Adipocyte (in vitro differentiated cells): ENCODE results near the gene SEC31B.

Source experiments
- DNase-seq: peaks from one replicate; pipeline ENCODE4 v3.0.0-alpha.2; 2015; ENCODE audit warnings: low read depth
- H3K27me3 ChIP-seq: replicated peaks from 2 replicates; pipeline ENCODE4 v1.7.0; 2013; ENCODE audit warnings: mild to moderate bottlenecking, low read length, moderate library complexity; ENCODE audit not compliant: control insufficient read depth, insufficient read depth
- H3K36me3 ChIP-seq: 2 replicates; pipeline ENCODE4 v1.7.0; 2013; ENCODE audit warnings: low read length, mild to moderate bottlenecking, moderate library complexity; ENCODE audit not compliant: control insufficient read depth, insufficient read depth, severe bottlenecking
- H3K4me1 ChIP-seq: 2 replicates; pipeline ENCODE4 v1.7.0; 2013; ENCODE audit warnings: mild to moderate bottlenecking, low read length, moderate library complexity; ENCODE audit not compliant: control insufficient read depth, insufficient read depth
- H3K4me3 ChIP-seq: 2 replicates; pipeline ENCODE4 v1.7.0; 2013; ENCODE audit warnings: mild to moderate bottlenecking, low read length, moderate library complexity
- H3K9ac ChIP-seq: 2 replicates; pipeline ENCODE4 v1.7.0; 2013; ENCODE audit warnings: mild to moderate bottlenecking, low read length, moderate library complexity
- H3K9me3 ChIP-seq: 2 replicates; pipeline ENCODE4 v1.7.0; 2013; ENCODE audit warnings: mild to moderate bottlenecking, low read length, moderate library complexity; ENCODE audit not compliant: control insufficient read depth

Gene SEC31B

DNA sequence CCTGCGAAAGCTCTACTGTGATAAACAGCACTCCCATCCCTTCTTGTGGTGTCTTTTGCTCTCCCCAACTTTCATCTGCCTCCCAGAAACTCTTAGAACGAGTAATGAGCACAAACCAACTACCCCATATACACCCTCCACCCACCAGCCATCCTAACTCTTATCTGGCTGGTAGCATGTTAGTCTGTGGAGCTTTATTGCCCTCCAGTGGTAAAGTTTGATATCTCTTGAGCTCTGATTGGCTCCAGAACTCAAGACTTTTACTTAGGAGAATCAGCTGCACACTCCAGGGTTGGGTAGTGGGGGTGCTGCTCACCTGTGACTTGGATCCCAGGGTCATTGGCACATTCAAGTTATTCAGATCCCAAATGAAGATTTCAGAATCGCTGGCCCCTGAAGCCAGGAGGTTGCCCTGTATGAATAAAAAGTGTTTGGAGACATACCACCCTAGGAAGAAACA is 10.9 kb downstream of the SEC31B start:
- H3K9me3 ChIP-seq, result no peaks in the 10 kb centered on the region
- H3K27me3 ChIP-seq, result peaks cover 6% of the 10 kb centered on the region
- H3K4me3 ChIP-seq, result no peak overlapping the region
- peaks cover 8% of the 10 kb centered on the region for H3K36me3 ChIP-seq
- H3K9ac ChIP-seq, result no peak overlapping the region
- peaks cover 3% of the 10 kb centered on the region for H3K4me1 ChIP-seq
- DNase-seq, result peak; percentile 68

DNA sequence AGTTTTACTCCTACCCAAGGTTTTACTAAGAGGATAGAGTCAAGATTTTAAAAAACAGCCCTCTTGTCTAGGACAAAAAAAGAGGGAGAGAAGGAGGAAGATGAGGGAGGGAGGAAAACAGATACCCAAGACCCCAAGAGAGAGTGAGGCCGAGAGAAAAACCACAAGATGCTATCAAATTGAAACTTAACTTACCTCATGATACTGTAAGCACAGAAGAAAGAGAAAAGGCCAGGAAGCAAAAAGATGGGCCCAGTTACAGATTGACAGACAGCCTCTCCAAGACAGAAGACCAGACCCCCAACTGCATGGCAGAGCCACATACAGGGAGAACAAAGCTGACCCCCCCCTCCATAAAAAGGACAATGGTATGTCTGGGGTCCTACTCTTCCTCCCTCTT is 11.4 kb downstream of the SEC31B start:
- H3K4me1 ChIP-seq, result peaks cover 3% of the 10 kb centered on the region
- DNase-seq, result no peak
- H3K36me3 ChIP-seq, result peaks cover 8% of the 10 kb centered on the region
- H3K27me3 ChIP-seq, result peaks cover 6% of the 10 kb centered on the region
- no peaks in the 10 kb centered on the region for H3K9me3 ChIP-seq
- no peak overlapping the region for H3K9ac ChIP-seq
- H3K4me3 ChIP-seq, result no peak overlapping the region

DNA sequence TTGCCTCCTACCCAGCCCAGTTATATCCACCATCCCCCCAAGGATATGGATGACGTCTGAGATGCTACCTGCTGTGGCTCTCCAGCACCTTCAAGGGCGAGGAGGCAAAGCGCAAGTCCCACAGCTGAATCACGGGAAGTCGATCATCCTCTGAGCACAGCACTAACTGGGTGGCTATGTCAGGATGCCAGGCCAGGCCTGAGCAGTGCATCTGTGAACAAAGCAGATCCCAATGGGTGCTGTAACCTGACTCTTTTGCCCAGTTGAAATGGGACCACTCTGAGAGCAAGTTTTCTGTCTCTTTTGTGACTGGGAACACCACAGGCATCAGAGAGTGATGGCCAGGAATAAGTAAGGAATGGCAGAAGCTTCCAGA is 12.3 kb downstream of the SEC31B start:
- Histone ChIP-seq H3K27me3 (peaks cover 4% of the 10 kb centered on the region), H3K36me3 (peaks cover 8% of the 10 kb centered on the region)
- DNase-seq, result no peak

DNA sequence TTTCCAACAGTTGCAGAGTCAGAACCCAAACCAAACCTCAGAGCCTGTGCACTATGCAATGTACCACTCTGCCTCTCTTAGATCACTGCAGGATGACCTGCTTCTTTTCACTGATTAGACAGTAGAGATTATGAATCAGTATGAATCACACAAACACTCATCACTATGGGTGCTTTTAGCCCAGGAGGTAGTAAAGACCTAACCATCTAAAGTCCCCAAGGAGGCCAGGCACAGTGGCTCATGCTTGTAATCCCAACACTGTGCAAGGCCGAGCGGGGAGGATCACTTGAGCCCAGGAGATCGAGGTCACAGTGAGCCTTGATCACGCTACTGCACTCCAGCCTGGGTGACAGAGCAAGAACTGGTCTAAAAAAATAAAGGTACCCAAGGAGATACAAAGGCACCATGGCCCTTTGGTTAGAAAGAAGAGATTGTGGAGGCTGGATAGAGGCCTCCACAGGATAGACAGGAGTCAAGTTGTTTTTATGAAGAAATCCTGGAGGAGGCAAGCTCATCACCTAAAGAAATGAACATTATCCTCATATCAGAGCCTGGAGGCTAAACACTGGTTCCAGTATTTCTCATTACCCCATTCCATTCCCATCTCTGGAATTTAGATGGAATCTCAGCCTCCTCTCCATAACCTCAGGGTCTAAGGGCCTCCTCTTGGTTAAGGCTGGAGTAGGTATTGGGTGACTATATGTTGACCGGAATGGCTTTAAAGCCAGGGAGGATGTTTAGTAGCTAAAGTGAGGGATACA is 12.9 kb downstream of the SEC31B start:
- Histone ChIP-seq H3K27me3 (peaks cover 2% of the 10 kb centered on the region), H3K4me3 (no peak overlapping the region), H3K9ac (no peak overlapping the region)

More for the DNA sequence above, 12.3 kb downstream of the SEC31B start:
- peaks cover 3% of the 10 kb centered on the region for H3K4me1 ChIP-seq
- no peaks in the 10 kb centered on the region for H3K9me3 ChIP-seq
- no peak overlapping the region for H3K9ac ChIP-seq
- H3K4me3 ChIP-seq, result no peak overlapping the region

DNA sequence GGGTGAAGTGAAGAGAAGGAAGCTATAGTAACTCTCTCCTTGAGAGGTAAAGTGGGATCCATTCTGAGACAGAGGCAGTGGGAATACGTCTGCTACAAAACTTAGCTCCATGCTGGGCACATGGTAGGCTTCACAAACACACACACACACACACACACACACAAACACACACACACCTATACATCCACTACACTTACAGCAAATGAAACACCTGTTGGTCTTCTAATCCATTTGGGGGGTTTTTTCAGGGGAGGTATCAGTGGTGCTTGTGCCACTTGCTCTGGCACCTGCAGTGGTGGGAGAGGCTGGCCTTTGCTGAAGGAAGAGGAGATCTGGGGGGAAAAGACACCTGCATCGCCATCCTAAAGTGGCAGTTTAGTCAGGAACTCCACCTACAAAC is 14.5 kb downstream of the SEC31B start:
- H3K27me3 ChIP-seq, result peaks cover 2% of the 10 kb centered on the region

More for the DNA sequence above, 12.9 kb downstream of the SEC31B start:
- peak; percentile 29 for DNase-seq
- Histone ChIP-seq H3K4me1 (peaks cover 3% of the 10 kb centered on the region), H3K9me3 (no peaks in the 10 kb centered on the region), H3K36me3 (peaks cover 12% of the 10 kb centered on the region)

DNA sequence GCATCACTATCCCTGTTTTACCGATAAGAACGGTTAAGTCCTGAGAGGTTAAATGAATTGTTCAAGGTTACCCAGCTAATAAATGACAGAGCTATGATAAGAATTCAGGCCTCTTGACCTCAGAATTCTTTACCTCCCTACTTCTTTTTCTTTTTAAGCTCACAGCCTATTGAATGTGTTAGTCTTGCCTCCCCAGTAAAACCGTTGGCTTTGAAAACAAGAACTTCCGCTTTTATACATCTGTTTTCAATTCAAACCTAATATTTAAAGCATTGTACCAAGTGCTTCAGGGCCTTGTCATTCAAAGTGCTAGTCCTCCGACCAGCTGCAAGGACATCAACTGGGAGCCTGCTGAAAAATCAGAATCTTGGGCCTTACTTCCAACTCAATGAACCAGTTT is 15.6 kb downstream of the SEC31B start:
- H3K27me3 ChIP-seq, result no peaks in the 10 kb centered on the region
- H3K9me3 ChIP-seq, result no peaks in the 10 kb centered on the region
- DNase-seq, result peak; percentile 56
- H3K4me3 ChIP-seq, result no peak overlapping the region
- H3K36me3 ChIP-seq, result peaks cover 14% of the 10 kb centered on the region
- no peak overlapping the region for H3K9ac ChIP-seq
- peaks cover 3% of the 10 kb centered on the region for H3K4me1 ChIP-seq

More for the DNA sequence above, 14.5 kb downstream of the SEC31B start:
- Histone ChIP-seq H3K9me3 (no peaks in the 10 kb centered on the region), H3K4me1 (peaks cover 3% of the 10 kb centered on the region), H3K4me3 (no peak overlapping the region), H3K36me3 (peaks cover 14% of the 10 kb centered on the region), H3K9ac (no peak overlapping the region)
- no peak for DNase-seq

DNA sequence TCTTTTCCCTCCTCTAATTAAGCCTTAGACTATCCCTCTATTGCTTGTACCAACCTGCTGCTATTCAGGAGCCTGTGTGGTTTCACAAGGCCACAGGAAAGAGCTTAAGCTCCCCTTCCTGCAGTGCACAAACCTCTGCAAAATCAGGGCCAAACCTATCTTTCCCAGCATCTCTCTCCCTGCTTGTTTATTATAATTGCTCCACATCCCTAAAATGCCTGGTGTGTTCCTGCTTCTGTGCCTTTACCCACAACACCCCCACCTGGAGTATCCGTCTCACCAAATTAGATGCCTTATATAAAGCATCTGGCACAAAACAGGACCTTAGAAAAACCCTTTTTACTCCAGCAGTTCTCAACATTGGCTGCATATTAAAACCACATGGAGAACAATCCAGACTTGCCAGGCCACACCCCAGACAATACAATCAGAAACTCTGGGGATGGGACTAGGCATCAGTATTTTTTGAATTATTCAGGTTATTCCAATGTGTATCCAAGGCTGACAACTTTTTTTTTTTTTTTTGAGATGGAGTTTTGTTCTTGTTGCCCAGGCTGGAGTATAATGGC is 16.7 kb downstream of the SEC31B start:
- no peak overlapping the region for H3K9ac ChIP-seq
- peaks cover 3% of the 10 kb centered on the region for H3K4me1 ChIP-seq
- H3K27me3 ChIP-seq, result no peaks in the 10 kb centered on the region
- H3K9me3 ChIP-seq, result no peaks in the 10 kb centered on the region
- H3K4me3 ChIP-seq, result no peak overlapping the region
- peak; percentile 48 for DNase-seq
- H3K36me3 ChIP-seq, result peaks cover 14% of the 10 kb centered on the region

DNA sequence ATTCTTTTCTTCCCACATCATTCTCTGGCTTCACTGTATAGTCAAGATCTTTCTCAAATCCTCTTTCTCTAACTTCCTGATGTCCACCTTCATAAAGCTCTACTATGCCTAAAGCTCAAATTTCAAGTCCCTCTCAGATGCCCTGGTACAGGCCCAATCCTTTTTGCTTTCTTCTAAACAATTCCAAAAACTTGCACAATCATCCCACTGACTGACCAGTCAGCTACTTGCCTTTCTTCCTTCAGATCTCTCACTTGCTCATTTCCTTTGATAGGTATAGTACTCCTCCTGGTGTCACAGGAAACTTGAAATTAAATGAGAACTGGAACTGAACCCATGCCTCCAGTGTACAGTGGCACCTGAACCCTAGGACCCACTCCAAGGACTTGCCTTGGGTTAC is 18.2 kb downstream of the SEC31B start:
- Histone ChIP-seq H3K9ac (no peak overlapping the region), H3K9me3 (no peaks in the 10 kb centered on the region), H3K4me3 (no peak overlapping the region), H3K27me3 (no peaks in the 10 kb centered on the region), H3K4me1 (peaks cover 3% of the 10 kb centered on the region), H3K36me3 (peaks cover 20% of the 10 kb centered on the region)
- peak; percentile 41 for DNase-seq

DNA sequence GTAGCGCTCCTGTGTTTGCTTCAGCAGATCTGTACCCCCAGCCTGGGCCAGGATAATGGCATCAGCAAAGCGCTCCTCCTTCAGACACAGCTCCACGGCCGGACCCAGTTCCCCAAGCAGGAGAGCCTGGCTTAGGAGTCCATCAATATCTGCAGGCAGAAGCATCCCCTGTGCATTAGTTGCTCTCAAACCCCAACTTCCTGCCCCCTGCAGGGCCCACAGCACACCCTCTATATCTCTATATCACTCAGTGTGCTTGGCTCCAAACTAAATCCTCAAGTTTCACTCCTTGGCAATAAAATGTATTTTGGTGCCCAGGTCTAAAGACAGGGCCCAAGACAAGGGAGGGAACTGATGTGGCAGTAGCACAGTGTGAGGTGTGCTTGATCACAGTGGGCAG is 21.6 kb downstream of the SEC31B start:
- no peaks in the 10 kb centered on the region for H3K9me3 ChIP-seq
- peaks cover 25% of the 10 kb centered on the region for H3K36me3 ChIP-seq
- H3K27me3 ChIP-seq, result no peaks in the 10 kb centered on the region
- DNase-seq, result no peak
- H3K4me3 ChIP-seq, result no peak overlapping the region
- H3K9ac ChIP-seq, result no peak overlapping the region
- H3K4me1 ChIP-seq, result no peaks in the 10 kb centered on the region

DNA sequence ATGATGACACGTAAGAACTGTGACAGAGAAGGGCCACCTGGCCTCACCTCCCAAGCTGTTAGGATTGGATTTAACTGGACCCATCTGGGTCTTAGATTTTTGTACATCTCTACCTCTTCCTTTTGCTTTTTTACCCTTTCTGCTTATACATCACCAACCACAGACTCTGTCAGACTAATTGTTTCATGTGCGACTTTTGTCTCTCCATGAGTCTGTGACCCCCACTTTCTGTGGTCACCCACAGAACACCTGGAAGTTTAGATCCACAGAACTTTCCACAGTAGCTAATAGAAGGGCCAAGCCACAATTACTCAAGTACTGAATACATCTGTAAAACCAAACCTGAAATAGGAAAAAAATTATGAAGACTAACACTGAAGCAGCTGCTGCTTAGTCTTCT is 23.1 kb downstream of the SEC31B start:
- no peak overlapping the region for H3K4me3 ChIP-seq
- no peak for DNase-seq
- H3K36me3 ChIP-seq, result peaks cover 20% of the 10 kb centered on the region
- H3K9me3 ChIP-seq, result no peaks in the 10 kb centered on the region
- no peak overlapping the region for H3K9ac ChIP-seq
- no peaks in the 10 kb centered on the region for H3K27me3 ChIP-seq
- H3K4me1 ChIP-seq, result no peaks in the 10 kb centered on the region

DNA sequence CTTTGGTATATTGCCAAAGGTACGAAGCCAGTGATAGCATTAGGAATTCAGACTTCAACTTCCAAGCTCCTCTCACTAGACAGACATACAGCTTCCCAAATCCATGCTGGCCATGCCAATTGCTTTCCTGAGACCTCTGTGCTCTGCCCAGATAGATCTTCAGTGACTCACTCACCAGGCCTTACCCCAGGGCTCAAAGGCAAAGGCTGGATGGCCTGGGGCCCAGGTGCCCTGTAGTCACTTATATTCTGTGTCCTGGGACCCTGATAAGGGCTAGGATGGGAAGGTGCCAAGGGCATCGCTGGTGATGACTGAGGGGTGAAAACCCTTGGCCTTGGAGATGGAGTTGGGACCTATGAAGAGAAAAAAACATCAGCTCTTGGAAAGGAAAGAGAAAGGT is 29.1 kb downstream of the SEC31B start:
- peaks cover 9% of the 10 kb centered on the region for H3K27me3 ChIP-seq
- H3K4me3 ChIP-seq, result no peak overlapping the region
- H3K4me1 ChIP-seq, result no peaks in the 10 kb centered on the region
- H3K9me3 ChIP-seq, result no peaks in the 10 kb centered on the region
- H3K9ac ChIP-seq, result no peak overlapping the region
- DNase-seq, result no peak
- H3K36me3 ChIP-seq, result peaks cover 26% of the 10 kb centered on the region
